Measurements from ENCODE around the gene KIF20B.
"Not testable (repeated sequence)": the region's sequence is repeated elsewhere in the genome, so short reads cannot be mapped to it uniquely, and the experiment has no call there.

The KIF20B gene

DNA sequence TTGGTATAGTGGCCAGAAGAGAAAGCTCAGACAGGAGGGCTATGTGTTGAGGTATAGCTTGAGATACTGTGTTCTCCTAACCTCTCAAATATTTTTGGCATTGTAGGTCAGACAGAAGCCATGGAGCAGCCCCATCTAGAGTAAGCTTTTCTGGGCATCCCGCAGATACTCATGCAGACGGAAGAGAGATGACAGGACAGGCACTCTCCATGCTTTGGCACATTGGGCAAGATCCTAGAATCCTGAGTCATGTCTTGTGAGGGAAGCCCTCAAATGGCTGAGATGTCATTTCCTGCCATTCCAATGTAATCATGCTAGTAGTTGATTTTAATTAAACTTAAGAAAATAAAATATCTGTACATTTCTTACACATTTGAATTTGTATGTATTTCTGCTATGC, 16.8 kb upstream of the KIF20B start:
- no peak for DNase-seq

DNA sequence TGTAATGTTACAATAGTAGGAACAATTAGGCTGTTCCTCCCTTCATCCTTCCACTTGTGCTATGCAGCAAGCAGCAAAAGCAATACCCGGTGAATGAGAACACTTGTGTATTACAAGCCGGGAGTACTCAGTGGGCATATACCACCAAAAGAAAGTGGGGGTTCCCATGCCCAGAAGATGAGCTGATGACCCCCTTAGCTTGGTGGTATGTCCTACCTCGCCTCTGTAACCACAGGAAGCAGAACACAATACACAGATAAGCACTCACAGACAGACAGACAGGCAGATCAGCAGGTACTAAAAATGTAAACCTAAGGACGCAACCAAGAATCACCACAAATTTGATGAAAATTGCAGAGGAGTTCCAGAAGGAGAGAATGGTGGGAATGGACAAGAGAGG, 15.5 kb upstream of the KIF20B start:
- DNase-seq, result no peak

DNA sequence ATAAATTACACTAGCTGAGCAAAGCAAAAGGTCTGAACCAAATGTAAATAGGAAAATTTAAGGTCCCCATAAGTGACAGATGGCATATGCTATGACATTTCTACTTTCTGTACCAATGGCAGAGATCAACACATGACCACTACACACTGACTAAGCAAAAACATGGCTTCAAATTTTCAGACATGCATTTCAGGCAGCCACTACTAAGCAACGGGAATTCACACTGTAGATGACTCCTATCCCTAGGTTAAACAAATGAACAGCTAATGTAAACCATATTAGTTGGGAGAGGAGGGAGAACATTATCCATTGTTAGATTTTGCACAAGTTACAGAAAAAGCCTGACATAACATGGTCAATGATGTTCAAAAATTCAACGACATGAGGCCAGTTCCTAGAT, 11.4 kb upstream of the KIF20B start:
- no peak for DNase-seq

DNA sequence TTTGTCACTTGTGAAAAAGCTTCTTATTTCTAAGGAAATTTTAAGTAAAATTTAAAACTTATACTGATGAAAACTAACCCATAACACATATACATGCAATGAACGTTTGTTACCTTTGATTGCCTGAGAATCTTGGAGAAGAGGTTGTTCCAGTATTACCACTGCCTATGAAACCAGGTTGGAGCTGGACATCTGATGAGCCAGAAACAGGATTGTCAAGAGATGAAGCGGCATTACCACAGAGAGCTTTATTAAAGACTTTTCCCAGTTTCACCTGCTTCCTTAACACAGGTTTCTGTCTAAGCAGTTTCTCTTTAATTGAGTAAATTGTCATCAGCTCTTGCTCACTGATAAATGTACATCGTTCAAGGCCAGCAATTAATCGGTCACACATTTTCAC, 9.0 kb upstream of the KIF20B start:
- no peak for DNase-seq

DNA sequence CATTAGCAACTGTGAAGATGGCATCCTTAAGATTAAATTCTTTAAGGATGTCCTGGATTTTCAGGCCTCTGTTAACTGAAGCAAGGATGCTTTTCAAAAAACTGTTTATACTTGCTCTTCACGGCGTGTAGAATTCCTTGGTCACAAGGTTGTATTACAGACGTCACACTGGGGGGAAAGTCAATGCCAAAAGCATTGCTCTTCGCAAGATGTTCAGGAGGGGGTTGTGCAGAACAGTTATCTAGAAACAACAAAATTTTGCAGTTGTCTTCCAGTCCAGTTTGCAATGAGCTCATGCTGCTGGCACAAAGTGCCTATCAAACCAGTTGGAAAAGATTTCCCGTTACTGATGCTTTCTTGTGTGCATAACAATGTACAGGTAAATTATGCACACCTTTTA, 8.2 kb upstream of the KIF20B start:
- DNase-seq, result no peak

DNA sequence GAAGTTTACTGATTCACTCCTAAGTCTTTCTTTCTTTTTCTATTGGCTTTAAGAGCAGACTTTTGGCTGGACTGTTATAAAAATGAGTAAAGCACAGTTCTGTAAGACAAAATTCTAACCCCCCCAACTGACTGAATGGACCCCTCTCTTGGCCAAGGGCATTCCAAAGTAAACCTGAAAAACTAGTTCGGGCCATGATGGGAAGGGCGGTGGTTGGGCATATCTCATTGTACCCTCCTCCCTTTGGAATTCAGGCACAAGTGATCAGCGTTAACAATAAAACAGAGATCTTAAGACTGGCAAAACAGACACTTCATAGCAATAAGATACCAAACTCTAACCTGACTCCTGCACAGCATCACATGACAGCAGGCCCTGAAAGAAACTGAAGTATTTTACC, 6.1 kb upstream of the KIF20B start:
- no peak for DNase-seq

DNA sequence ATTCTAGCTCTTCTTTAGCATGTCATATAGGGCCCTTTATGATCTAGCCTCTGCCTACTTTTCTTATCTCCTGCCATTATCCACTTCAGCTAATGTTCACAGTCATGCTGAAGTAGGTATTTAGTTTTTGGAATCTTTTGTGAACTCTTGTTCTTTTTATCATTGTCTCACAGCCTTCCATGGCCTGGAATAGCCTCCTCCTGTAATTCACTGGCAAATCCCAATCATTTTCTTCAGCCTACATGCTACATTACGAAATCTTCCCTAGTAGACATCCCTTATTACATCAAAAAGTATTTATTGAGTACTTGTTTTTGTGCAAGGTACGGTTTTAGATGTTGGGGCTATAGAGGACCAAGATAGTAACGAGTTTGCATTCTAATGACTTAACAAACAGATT, 3.4 kb upstream of the KIF20B start:
- no peak for DNase-seq

DNA sequence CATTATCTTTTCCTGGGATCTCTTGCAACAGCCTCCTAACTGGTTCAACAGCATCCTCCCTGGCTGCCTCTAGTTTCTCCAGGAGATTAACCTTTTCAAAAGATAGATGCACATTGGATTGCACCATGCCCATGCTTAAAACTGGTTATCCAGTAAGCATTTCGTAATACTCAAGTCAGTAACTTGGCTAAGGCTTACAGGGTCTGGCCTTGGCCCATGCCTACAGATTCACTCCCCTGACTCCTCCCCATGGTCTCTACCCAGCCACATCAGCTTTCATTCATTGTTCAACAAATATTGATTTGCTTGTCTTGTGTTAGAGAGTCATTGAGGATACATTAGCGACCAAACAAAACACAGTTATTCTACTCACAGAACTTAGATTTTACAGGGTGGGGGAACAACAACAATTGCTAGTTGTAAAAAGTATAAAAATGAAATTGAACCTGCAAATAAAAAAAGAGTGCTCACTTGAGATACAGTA, 1.8 kb upstream of the KIF20B start:
- DNase-seq, result no peak

DNA sequence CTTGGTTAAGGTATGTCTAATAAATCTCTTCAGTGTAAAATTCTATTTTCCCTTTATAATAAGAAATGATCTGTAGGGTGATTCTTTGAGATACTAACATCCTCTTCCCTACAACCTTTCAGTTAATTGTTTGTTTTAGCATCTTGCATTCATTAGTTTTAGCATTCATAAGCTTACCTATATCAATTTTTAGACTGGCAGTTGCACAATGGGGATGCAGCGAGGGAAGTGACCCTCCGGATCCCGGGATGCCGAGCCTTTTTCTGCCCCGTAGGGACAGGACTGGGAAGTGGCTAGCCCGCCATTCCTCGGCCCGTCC, 508 bp upstream of the KIF20B start:
- DNase-seq, result no peak

DNA sequence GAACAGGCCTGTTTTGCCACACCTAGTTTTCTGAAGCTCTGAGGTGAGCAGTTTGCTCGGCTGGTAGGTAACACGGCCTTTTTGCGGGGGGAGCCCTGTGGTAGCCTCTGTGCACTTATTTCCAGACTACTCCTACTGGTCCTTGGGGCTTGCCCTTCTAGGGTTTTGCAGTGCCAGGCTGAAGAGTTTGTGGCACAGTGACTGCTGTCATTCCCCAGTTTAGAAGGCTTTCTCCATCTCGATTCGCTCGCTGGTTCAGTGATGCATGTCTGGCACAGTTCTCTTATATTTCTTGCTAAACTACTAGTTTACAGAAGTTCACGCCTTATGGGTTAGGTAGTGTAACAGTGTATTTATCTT, 711 bp downstream of the KIF20B start:
- no peak for DNase-seq

DNA sequence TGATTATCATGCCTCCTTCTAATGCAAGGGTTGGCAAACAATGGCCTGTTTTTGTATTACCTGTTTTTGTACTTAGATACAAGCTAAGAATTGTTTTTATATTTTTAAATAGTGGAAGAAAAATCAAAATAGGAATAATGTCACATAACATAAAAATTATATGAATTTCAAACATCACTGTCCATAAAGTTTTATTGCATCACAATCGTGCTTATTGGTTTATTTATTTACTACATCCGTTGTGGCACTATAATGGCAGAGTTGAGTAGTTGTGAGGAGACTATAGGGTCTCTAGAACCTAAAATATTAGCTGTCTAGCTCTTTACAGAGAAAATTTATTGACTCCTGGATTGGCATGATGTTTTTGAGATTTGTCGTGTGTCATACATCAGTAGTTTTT, 4.1 kb downstream of the KIF20B start:
- no peak for DNase-seq

DNA sequence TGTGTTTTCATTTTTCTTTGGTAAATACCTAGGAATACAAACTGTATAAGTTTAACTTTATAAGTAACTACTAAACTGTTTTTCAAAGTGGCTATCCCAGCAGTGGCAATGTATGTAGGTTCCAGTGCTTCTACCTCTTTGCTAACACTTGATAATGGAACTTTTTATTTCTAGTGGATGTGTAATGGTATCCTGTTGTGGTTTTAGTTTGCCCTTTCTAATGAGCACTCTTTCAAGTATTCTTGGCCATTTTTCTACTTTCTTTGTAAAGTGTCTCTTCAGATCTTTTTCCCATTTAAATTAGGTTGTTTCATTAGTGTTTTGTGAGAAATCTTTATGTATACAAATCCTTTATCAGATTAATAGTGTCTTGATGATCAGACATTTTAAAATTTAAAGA, 4.6 kb downstream of the KIF20B start:
- DNase-seq, result no peak

DNA sequence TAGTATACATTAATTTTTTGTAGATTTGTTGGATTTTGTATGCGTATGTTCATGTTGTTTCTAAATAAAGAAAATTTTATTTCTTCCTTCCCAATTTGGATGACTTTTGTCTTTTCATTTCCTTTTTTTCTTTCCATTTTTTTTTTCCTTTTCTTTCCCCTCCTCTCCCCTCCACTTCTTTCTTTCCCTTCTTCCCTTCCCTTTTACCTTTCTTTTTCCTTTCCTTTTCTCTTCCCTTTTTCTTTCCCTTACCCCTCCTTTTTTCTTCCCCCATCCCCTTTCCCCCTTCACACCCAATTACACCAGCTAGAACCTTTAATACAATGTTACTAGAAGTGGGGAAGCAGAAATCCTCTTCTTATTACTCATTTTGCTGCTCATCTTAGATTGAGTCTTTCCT, 6.0 kb downstream of the KIF20B start:
- DNase-seq, result no peak

DNA sequence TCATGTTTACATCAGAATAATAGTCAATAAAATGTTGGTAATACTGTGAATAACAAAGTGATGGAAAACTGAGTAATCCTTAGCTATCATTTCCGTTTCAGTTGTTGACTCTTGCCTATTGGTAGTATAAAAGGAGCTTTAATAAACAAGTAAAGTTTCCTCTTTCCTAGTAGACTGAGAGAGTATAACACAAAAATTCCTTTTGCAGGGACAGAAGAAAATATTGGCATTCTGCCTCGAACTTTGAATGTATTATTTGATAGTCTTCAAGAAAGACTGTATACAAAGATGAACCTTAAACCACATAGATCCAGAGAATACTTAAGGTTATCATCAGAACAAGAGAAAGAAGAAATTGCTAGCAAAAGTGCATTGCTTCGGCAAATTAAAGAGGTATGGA, 9.4 kb downstream of the KIF20B start:
- no peak for DNase-seq

DNA sequence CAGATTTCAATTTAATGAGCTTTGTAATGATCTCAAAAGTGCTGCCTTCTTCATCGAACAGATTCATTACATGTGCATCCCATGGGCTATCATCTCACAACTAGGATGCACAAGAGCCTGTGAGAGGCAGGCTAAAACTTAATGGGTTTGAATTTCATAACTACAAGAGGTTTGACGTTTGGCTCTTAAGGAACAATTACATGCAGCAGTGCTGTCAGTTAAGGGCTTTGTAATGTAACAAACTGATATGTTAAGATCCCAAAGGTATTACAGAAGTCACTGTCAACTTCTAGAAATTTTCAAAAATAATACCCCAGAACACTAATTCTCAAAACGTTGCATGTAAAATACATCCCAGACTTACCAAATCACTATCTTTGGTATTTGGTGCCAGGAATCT, 33.2 kb downstream of the KIF20B start:
- DNase-seq, result no peak

DNA sequence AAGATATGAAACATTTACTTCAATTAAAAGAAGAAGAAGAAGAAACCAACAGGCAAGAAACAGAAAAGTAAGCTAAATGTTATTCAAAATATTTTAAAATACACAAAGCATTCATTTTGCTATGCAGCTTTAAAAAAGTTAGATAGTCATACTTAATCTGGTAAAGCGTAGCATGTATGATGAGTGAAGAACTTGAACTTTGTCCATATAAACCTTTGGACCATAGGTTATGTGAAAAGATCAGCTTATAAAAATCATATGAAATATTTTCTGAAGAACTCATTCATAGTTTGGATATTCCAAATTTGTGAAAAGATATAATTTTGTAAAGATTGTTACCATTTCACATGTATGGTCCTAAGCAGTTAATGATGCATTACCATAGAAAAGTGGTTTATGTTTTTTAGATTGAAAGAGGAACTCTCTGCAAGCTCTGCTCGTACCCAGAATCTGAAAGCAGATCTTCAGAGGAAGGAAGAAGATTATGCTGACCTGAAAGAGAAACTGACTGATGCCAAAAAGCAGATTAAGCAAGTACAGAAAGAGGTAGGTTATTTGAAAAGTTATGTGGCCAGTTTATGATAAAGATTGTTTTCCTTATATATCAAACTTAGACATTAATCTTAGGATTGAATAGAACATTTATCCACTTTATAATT, 37.3 kb downstream of the KIF20B start:
- DNase-seq, result no peak

DNA sequence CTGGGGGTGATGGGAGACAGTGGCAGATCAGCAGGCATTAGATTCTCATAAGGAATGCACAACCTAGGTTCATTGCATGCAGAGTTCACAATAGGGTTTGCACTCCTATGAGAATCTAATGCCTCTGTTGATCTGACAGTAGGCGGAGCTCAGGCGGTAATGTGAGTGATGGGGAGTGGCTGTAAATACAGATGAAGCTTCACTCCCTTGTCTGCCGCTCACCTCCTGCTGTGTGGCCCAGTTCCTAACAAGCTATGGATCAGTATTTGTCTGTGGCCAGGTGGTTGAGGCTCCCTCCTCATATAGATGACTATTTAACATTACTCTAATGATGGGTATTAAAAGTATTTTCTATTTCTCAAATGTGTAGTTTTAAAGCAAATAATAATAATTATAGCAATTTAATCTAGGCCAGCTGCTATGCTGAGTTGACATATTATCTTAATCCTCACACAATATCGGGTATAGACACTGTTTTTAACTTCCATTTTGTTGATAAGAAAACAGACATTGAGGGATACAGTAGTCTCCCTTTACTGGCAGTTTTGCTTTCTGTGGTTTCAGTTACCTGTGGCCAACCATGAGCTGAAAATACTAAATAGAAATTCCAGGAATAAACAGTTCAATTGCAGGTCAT, 39.9 kb downstream of the KIF20B start:
- DNase-seq, result no peak

DNA sequence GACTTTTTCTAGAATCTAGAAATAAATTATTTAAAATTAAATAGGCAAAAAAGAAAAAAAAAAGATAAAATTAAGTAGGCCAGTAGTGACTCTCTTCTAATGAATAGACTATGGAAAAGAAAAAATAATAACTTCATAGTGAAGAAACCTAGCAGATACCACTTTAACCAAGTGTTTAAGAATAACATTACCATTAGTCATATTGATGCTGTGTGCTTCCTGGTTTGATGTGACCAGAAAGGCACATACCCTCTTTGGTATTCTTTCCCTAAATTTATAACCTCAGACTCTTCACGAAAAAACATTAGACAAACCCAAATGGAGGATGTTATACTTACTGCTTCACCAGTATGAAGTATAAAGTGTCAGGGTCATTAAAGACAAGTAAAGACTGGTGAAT, 42.6 kb downstream of the KIF20B start:
- no peak for DNase-seq

DNA sequence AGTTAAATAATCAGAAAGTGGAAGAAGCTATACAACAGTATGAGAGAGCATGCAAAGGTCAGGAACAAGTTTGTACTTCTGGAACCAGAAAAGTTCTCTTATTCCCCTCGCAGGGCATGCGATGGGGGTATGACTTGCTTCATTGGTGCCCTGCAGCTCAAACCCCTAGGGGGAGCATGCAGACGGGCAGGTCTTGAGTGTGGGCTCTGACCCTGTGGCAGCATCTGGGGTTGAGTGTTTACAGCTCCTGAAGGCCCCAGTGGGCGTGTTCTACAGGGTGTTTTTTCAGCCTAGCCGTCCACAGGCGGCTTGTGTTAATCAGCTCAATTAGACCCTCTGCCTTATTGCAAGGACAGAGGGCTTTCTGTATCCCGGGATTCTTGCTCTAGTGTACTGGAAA, 44.5 kb downstream of the KIF20B start:
- DNase-seq, result no peak

DNA sequence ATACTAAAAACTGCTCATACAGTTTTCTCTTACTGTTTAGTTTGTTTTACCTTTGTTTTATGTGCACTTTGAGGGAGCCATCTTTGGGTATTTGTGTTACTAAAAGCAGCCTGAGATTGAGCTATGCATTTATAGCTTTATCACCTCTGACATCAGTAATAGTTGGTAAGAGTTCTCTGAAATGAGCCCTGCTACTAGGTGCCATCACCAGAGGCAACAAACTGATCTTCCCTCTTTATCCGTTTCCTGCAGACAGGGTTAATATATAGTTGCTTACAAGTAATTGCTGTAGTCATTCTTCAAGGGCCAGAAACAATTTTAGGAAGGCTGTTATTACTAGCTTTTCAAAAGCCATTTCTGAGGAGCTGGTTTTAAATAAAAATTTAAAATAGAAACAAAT, 49.1 kb downstream of the KIF20B start:
- DNase-seq, result no peak

DNA sequence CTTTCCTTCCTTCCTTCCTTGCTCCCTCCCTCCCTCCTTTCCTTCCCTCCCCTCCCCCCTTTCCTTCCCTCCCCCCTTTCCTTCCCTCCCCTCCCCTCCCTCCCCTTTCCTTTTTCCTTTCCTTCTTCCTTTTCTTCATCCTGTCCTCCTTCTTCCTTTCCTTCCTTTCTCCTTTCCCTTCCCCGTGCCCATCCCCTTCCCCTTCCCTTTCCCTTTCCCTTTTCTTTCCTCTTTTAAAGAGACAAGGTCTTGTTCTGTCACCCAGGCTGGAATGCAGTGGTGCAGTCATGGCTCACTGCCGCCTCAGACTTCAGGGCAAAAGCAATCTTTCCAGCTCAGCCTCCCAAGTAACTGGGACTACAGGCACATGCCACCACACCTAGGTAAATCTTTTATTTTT, 54.0 kb downstream of the KIF20B start:
- no peak for DNase-seq

DNA sequence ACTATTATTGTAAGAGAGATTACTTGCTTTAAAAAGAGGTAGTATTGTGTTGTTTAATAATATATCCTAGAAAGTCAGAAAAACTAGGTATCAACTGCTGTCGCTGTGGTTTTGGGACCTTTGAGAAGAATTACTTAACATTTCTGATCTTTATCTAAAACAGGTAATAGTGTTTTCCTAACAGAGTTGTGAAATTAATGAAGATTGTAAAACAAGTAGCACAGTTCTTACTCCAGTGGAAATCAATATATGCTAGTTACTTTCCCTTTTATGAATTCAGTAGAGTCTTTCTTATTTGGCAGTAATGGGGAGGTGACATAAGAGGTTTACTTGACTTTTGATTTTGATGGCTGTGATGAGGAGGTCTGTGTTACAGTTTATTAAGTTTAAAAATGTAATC, 58.1 kb downstream of the KIF20B start:
- no peak for DNase-seq

DNA sequence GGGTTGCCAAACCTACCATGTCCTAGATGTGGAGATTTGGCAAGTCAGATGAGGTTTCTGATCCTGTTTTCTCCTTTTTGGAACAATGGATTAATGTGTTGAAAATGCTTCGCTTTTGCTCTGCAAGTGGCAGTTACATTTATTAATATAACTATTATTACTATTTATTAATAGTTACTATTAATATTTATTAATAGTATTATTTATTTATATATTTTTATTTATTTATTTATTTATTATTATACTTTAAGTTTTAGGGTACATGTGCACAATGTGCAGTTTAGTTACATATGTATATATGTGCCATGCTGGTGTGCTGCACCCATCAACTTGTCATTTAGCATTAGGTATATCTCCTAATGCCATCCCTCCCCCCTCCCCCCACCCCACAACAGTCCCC, 62.3 kb downstream of the KIF20B start:
- DNase-seq, result not testable (repeated sequence)

DNA sequence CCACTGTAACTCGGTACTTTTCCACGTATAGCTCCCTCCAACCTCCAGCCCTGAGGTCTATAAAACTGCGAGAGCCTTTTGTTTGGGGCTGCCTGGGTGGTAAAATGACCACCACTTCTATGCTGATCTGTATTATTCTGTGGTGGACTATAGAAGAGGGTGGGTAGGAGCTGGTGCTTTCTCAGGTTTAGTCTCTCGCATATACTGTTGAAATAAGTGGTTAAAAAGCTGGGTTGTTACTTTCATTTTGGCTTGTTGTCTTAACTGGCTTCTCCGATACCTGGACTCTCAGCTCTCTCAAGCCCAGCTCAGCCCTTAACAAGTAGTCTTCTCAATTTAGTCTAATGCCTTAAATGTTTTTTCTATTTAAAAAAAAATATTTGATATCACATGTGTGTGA, 70.3 kb downstream of the KIF20B start:
- DNase-seq, result no peak
